ENCODE data around the gene NEO1. TPM values are rescaled to one million over a fixed set of nuclear protein-coding genes. Genes with fewer than 3 reads are reported as not detected.

Gene NEO1
- total RNA-seq, 1 donor, result 55.4 TPM

- DNase-seq (ENCODE audit: insufficient read length, low spot score, missing footprints), result no peak
- H3K4me3 ChIP-seq (ENCODE audit: insufficient read depth, low read length), result no peak overlapping the region
- no peak for TF ChIP-seq CTCF (IDR thresholded peaks at IDR 0.05; ENCODE audit: extremely low read depth, low read depth, low read length)
Observed at GRCh38 chr15:73227433-73228056, 175.3 kb downstream of the NEO1 start.

GRCh38 chr15:73228128-73228646, 175.9 kb downstream of the NEO1 start:
- H3K4me3 ChIP-seq (ENCODE audit: insufficient read depth, low read length), result no peak overlapping the region
- H3K4me2 ChIP-seq (ENCODE audit: insufficient read depth, low read length), result no peak overlapping the region
- TF ChIP-seq CTCF (IDR thresholded peaks at IDR 0.05; ENCODE audit: extremely low read depth, low read depth, low read length), result no peak
- H3K4me1 ChIP-seq (ENCODE audit: insufficient read depth, low read length), result peaks cover 23% of the 10 kb centered on the region
- no peaks in the 10 kb centered on the region for H4K20me1 ChIP-seq (ENCODE audit: insufficient read depth, low read length)
- no peaks in the 10 kb centered on the region for H3K79me2 ChIP-seq (ENCODE audit: insufficient read depth, low read length)
- no peak overlapping the region for H2AFZ ChIP-seq (ENCODE audit: low read length)
- no peaks in the 10 kb centered on the region for H3K9me3 ChIP-seq (ENCODE audit: low read depth, low read length)
- DNase-seq (ENCODE audit: insufficient read length, low spot score, missing footprints), result no peak
- H3K27ac ChIP-seq (ENCODE audit: low read depth, low read length), result no peak overlapping the region
- no peaks in the 10 kb centered on the region for H3K36me3 ChIP-seq (ENCODE audit: insufficient read depth, low read length)
- H3K27me3 ChIP-seq (ENCODE audit: insufficient read depth, low read length), result no peaks in the 10 kb centered on the region

More at GRCh38 chr15:73227433-73228056, 175.3 kb downstream of the NEO1 start:
- Histone ChIP-seq H3K27ac (ENCODE audit: low read depth, low read length) (no peak overlapping the region), H3K36me3 (ENCODE audit: insufficient read depth, low read length) (no peaks in the 10 kb centered on the region), H4K20me1 (ENCODE audit: insufficient read depth, low read length) (no peaks in the 10 kb centered on the region), H2AFZ (ENCODE audit: low read length) (no peak overlapping the region), H3K4me1 (ENCODE audit: insufficient read depth, low read length) (peaks cover 23% of the 10 kb centered on the region), H3K27me3 (ENCODE audit: insufficient read depth, low read length) (no peaks in the 10 kb centered on the region), H3K9me3 (ENCODE audit: low read depth, low read length) (no peaks in the 10 kb centered on the region), H3K4me2 (ENCODE audit: insufficient read depth, low read length) (no peak overlapping the region), H3K79me2 (ENCODE audit: insufficient read depth, low read length) (no peaks in the 10 kb centered on the region)

GRCh38 chr15:73231661-73232419, 179.6 kb downstream of the NEO1 start:
- H3K27ac ChIP-seq (ENCODE audit: low read depth, low read length), result peak overlapping the region; percentile 1
- H3K79me2 ChIP-seq (ENCODE audit: insufficient read depth, low read length), result no peaks in the 10 kb centered on the region
- H2AFZ ChIP-seq (ENCODE audit: low read length), result peak overlapping the region; percentile 25
- no peak for TF ChIP-seq CTCF (IDR thresholded peaks at IDR 0.05; ENCODE audit: extremely low read depth, low read depth, low read length)
- no peak overlapping the region for H3K4me3 ChIP-seq (ENCODE audit: insufficient read depth, low read length)
- H3K36me3 ChIP-seq (ENCODE audit: insufficient read depth, low read length), result no peaks in the 10 kb centered on the region
- H3K27me3 ChIP-seq (ENCODE audit: insufficient read depth, low read length), result no peaks in the 10 kb centered on the region
- H3K4me2 ChIP-seq (ENCODE audit: insufficient read depth, low read length), result no peak overlapping the region
- DNase-seq (ENCODE audit: insufficient read length, low spot score, missing footprints), result no peak
- H3K9me3 ChIP-seq (ENCODE audit: low read depth, low read length), result no peaks in the 10 kb centered on the region
- peaks cover 11% of the 10 kb centered on the region for H3K4me1 ChIP-seq (ENCODE audit: insufficient read depth, low read length)
- H4K20me1 ChIP-seq (ENCODE audit: insufficient read depth, low read length), result no peaks in the 10 kb centered on the region

GRCh38 chr15:73232776-73233175, 180.5 kb downstream of the NEO1 start:
- Histone ChIP-seq H3K27ac (ENCODE audit: low read depth, low read length) (no peak overlapping the region), H3K9me3 (ENCODE audit: low read depth, low read length) (no peaks in the 10 kb centered on the region), H3K4me3 (ENCODE audit: insufficient read depth, low read length) (no peak overlapping the region), H3K4me2 (ENCODE audit: insufficient read depth, low read length) (no peak overlapping the region), H3K79me2 (ENCODE audit: insufficient read depth, low read length) (no peaks in the 10 kb centered on the region), H2AFZ (ENCODE audit: low read length) (no peak overlapping the region), H4K20me1 (ENCODE audit: insufficient read depth, low read length) (no peaks in the 10 kb centered on the region), H3K4me1 (ENCODE audit: insufficient read depth, low read length) (peaks cover 11% of the 10 kb centered on the region), H3K36me3 (ENCODE audit: insufficient read depth, low read length) (no peaks in the 10 kb centered on the region), H3K27me3 (ENCODE audit: insufficient read depth, low read length) (no peaks in the 10 kb centered on the region)
- no peak for TF ChIP-seq CTCF (IDR thresholded peaks at IDR 0.05; ENCODE audit: extremely low read depth, low read depth, low read length)
- no peak for DNase-seq (ENCODE audit: insufficient read length, low spot score, missing footprints)

All from osteoblast (primary cell).